ENCODE results near the gene HCRTR1. TPM values are rescaled to one million over a fixed set of nuclear protein-coding genes. Genes with fewer than 3 reads are reported as not detected.

Gene HCRTR1
- total and polyA plus RNA-seq, 10 of the 15 experiments (the other 5 are each of a cell fraction or from before 2014, with no cell fraction given): not detected

DNA sequence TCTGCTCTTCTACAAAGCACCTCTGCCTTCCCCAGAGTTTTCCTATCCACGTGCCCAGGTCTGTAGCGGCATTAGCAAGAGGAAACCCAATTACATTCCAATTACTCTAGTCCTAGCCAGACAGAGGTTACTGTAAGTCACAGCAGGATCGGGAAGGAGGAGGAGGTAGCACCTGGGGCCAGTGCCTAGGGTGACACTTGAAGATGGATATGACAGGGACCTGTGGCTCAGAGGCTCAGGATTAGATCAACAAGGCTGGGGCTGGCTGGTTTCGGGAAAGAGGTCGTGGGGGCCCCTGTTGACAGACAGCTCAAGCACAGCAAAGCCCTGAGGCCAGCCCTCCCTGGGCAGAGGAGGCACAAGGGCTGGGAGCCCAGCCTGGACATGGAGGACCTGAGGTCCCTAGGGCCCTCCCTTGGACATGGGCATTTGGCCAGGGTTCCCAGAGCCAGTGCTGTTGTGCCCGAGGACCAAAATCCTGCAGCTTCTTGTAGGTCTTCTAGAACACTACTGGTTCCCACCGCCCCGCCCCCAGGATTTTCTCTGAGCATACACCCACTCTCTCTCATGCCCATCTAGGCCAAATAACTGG lies 3.0 kb upstream of the HCRTR1 start:
- Histone ChIP-seq H3K36me3 (ENCODE audit: control insufficient read depth in 2 of 2, insufficient read depth in 2 of 2, low read length in 1 of 2) (no peaks in the 10 kb centered on the region), H3K27me3 (replicated peaks in 1 of 2; ENCODE audit: control insufficient read depth in 2 of 2, insufficient read depth in 2 of 2, low read length in 1 of 2) (no peaks in the 10 kb centered on the region; a peak in 2 of 4 replicates), H3K4me1 (ENCODE audit: control insufficient read depth, insufficient read depth, low read length) (no peaks in the 10 kb centered on the region), H2AFZ (ENCODE audit: control insufficient read depth, low read depth, low read length) (no peak overlapping the region), H3K4me3 (no peak overlapping the region), H3K9me3 (replicated peaks; ENCODE audit: control insufficient read depth, insufficient read depth, low read length) (no peaks in the 10 kb centered on the region), H3K79me2 (ENCODE audit: control insufficient read depth, insufficient read depth, low read length) (no peaks in the 10 kb centered on the region), H3K4me2 (ENCODE audit: control insufficient read depth, insufficient read depth) (no peak overlapping the region), H3K9ac (ENCODE audit: control insufficient read depth, insufficient read depth, low read length) (no peak overlapping the region), H3K27ac (ENCODE audit: control insufficient read depth, insufficient read depth) (no peak overlapping the region), H4K20me1 (ENCODE audit: control insufficient read depth, insufficient read depth) (no peaks in the 10 kb centered on the region)
- 61% methylated on average over 8 of the region's 8 CpGs for WGBS (ENCODE audit: insufficient coverage, insufficient replicate concordance, low lambda C conversion rate, missing lambda C conversion rate)
- ChIA-PET RAD21 (ENCODE audit: unreplicated experiment) (no interaction called here), CTCF (interaction anchor here (1.2 kb wide), 1 partner anchor 30 kb away, joined by 3 read pairs; the partner anchor contains the start of gene PEF1), POLR2A (no interaction called here), SMC1A (ENCODE audit: uncharacterized antibody, unreplicated experiment) (no interaction called here)
- no peak for FAIRE-seq
- BruUV-seq (replicated peaks): no TSS peak
- no peak for DNase-seq (ENCODE audit: low read depth, low spot score)
- intact Hi-C loops (cut with micrococcal nuclease; ENCODE audit: unreplicated experiment) (no loop called here), in situ Hi-C loops (cut with MboI) (no loop called here)
- ATAC-seq: no peak
- TF ChIP-seq, protein P1, sequence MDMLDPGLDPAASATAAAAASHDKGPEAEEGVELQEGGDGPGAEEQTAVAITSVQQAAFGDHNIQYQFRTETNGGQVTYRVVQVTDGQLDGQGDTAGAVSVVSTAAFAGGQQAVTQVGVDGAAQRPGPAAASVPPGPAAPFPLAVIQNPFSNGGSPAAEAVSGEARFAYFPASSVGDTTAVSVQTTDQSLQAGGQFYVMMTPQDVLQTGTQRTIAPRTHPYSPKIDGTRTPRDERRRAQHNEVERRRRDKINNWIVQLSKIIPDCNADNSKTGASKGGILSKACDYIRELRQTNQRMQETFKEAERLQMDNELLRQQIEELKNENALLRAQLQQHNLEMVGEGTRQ (IDR thresholded peaks at IDR 0.05; ENCODE audit: borderline replicate concordance, low read depth, low read length): no peak
- TF ChIP-seq, protein P2, sequence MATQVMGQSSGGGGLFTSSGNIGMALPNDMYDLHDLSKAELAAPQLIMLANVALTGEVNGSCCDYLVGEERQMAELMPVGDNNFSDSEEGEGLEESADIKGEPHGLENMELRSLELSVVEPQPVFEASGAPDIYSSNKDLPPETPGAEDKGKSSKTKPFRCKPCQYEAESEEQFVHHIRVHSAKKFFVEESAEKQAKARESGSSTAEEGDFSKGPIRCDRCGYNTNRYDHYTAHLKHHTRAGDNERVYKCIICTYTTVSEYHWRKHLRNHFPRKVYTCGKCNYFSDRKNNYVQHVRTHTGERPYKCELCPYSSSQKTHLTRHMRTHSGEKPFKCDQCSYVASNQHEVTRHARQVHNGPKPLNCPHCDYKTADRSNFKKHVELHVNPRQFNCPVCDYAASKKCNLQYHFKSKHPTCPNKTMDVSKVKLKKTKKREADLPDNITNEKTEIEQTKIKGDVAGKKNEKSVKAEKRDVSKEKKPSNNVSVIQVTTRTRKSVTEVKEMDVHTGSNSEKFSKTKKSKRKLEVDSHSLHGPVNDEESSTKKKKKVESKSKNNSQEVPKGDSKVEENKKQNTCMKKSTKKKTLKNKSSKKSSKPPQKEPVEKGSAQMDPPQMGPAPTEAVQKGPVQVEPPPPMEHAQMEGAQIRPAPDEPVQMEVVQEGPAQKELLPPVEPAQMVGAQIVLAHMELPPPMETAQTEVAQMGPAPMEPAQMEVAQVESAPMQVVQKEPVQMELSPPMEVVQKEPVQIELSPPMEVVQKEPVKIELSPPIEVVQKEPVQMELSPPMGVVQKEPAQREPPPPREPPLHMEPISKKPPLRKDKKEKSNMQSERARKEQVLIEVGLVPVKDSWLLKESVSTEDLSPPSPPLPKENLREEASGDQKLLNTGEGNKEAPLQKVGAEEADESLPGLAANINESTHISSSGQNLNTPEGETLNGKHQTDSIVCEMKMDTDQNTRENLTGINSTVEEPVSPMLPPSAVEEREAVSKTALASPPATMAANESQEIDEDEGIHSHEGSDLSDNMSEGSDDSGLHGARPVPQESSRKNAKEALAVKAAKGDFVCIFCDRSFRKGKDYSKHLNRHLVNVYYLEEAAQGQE (IDR thresholded peaks at IDR 0.05; ENCODE audit: low read depth, low read length): no peak
